Trophoblast cell (in vitro differentiated cells and primary cell): ENCODE measurements around the gene PTPRO.

Experiments used
- DNase-seq, 2 donors: peaks; one replicate each; pipeline ENCODE4 v3.0.0-alpha.2; 2016
- H2AFZ ChIP-seq: 2 replicates; pipeline ENCODE4 v1.6.1; 2013; ENCODE audit warnings: low read length, moderate library complexity, mild to moderate bottlenecking; ENCODE audit not compliant: insufficient read depth, poor library complexity
- H2AK5ac ChIP-seq: 2 replicates; pipeline ENCODE4 v1.6.1; 2013; ENCODE audit warnings: mild to moderate bottlenecking, low read length
- H2BK120ac ChIP-seq: 2 replicates; pipeline ENCODE4 v1.6.1; 2013; ENCODE audit warnings: low read length, mild to moderate bottlenecking, moderate library complexity; ENCODE audit not compliant: insufficient read depth, poor library complexity
- H2BK12ac ChIP-seq: 2 replicates; pipeline ENCODE4 v1.6.1; 2013; ENCODE audit warnings: mild to moderate bottlenecking, low read length, moderate library complexity
- H2BK5ac ChIP-seq: 2 replicates; pipeline ENCODE4 v1.6.1; 2013; ENCODE audit warnings: low read length, low read depth, moderate library complexity, mild to moderate bottlenecking; ENCODE audit not compliant: poor library complexity
- H3K14ac ChIP-seq: 2 replicates; pipeline ENCODE4 v1.6.1; 2013; ENCODE audit warnings: mild to moderate bottlenecking, low read length
- H3K18ac ChIP-seq: 2 replicates; pipeline ENCODE4 v1.6.1; 2013; ENCODE audit warnings: mild to moderate bottlenecking, low read length
- H3K23ac ChIP-seq: 2 replicates; pipeline ENCODE4 v1.6.1; 2013; ENCODE audit warnings: low read length
- H3K27ac ChIP-seq: 2 replicates; pipeline ENCODE4 v1.5.1; 2013; ENCODE audit warnings: low read depth, mild to moderate bottlenecking, inconsistent platforms, low read length, moderate library complexity
- H3K27me3 ChIP-seq: 2 replicates; pipeline ENCODE4 v1.6.1; 2013; ENCODE audit warnings: inconsistent platforms, mild to moderate bottlenecking, low read length, moderate library complexity; ENCODE audit not compliant: insufficient read depth
- H3K36me3 ChIP-seq, 2 experiments: 1 replicate in 1 of 2; 2 replicates in 1 of 2; pipeline ENCODE4 v1.6.1; 2013; ENCODE audit warnings: low read length in 2 of 2, mild to moderate bottlenecking in 2 of 2, moderate library complexity in 1 of 2; ENCODE audit not compliant: insufficient read depth in 2 of 2, control insufficient read depth in 1 of 2
- H3K4ac ChIP-seq: 2 replicates; pipeline ENCODE4 v1.6.1; 2013; ENCODE audit warnings: low read depth, mild to moderate bottlenecking, low read length, moderate library complexity
- H3K4me1 ChIP-seq, 2 experiments: 1 replicate in 1 of 2; 2 replicates in 1 of 2; pipeline ENCODE4 v1.6.1; 2013; ENCODE audit warnings: low read length in 2 of 2, mild to moderate bottlenecking in 2 of 2, moderate library complexity in 1 of 2; ENCODE audit not compliant: insufficient read depth in 2 of 2, control insufficient read depth in 1 of 2
- H3K4me2 ChIP-seq: 2 replicates; pipeline ENCODE4 v1.6.1; 2013; ENCODE audit warnings: inconsistent platforms, mild to moderate bottlenecking, low read length, moderate library complexity
- H3K4me3 ChIP-seq: 2 replicates; pipeline ENCODE4 v1.5.1; 2013; ENCODE audit warnings: mild to moderate bottlenecking, low read depth, low read length, inconsistent platforms
- H3K79me1 ChIP-seq: one replicate; pipeline ENCODE4 v1.6.1; 2013; ENCODE audit warnings: low read length
- H3K79me2 ChIP-seq: 2 replicates; pipeline ENCODE4 v1.6.1; 2013; ENCODE audit warnings: low read length, mild to moderate bottlenecking; ENCODE audit not compliant: control insufficient read depth, insufficient read depth, poor library complexity
- H3K9ac ChIP-seq: 2 replicates; pipeline ENCODE4 v1.6.1; 2013; ENCODE audit warnings: mild to moderate bottlenecking, low read length
- H3K9me3 ChIP-seq: 2 replicates; pipeline ENCODE4 v1.6.1; 2013; ENCODE audit warnings: low read depth, mild to moderate bottlenecking, control low read depth, inconsistent platforms, low read length; ENCODE audit not compliant: insufficient read depth
- H4K12ac ChIP-seq: 2 replicates; pipeline ENCODE4 v1.6.1; 2013; ENCODE audit warnings: low read depth, mild to moderate bottlenecking, low read length, moderate library complexity
- H4K8ac ChIP-seq: 2 replicates; pipeline ENCODE4 v1.6.1; 2013; ENCODE audit warnings: low read depth, mild to moderate bottlenecking, low read length, moderate library complexity
- H4K91ac ChIP-seq: one replicate; pipeline ENCODE4 v1.6.1; 2013; ENCODE audit warnings: low read depth, mild to moderate bottlenecking, low read length, moderate library complexity
- WGBS: extraction: QIAGEN DNeasy Blood & Tissue Kit; methylation state at CpG from one replicate; pipeline ENCODE4 v1.1.7; 2013; ENCODE audit warnings: missing lambda C conversion rate; ENCODE audit not compliant: insufficient read length, insufficient coverage; ENCODE audit errors: extremely low coverage; 5-methylcytosine and 5-hydroxymethylcytosine counted together

PTPRO gene

GRCh38 chr12:15584366-15585041 lies 262.2 kb downstream of the PTPRO start:
- Histone ChIP-seq H2BK5ac (no peak overlapping the region), H3K4me2 (no peak overlapping the region), H4K12ac (no peak overlapping the region), H4K91ac (no peak overlapping the region), H3K27me3 (no peaks in the 10 kb centered on the region), H3K79me2 (no peaks in the 10 kb centered on the region), H2BK120ac (no peak overlapping the region), H2AK5ac (no peak overlapping the region), H3K23ac (no peak overlapping the region), H2BK12ac (no peak overlapping the region), H3K18ac (no peak overlapping the region), H2AFZ (no peak overlapping the region), H3K79me1 (no peaks in the 10 kb centered on the region), H3K4me3 (no peak overlapping the region), H3K4ac (no peak overlapping the region), H3K4me1 (no peaks in the 10 kb centered on the region), H3K14ac (no peak overlapping the region), H3K27ac (no peak overlapping the region), H4K8ac (no peak overlapping the region), H3K36me3 (peaks cover 0 to 2% of the 10 kb centered on the region in 2 experiments), H3K9me3 (peaks cover 5% of the 10 kb centered on the region), H3K9ac (no peak overlapping the region)
- peak in 1 of 2 donors; percentile 44 for DNase-seq
- no CpG with 5 or more reads among the region's 3 CpGs for WGBS

DNA sequence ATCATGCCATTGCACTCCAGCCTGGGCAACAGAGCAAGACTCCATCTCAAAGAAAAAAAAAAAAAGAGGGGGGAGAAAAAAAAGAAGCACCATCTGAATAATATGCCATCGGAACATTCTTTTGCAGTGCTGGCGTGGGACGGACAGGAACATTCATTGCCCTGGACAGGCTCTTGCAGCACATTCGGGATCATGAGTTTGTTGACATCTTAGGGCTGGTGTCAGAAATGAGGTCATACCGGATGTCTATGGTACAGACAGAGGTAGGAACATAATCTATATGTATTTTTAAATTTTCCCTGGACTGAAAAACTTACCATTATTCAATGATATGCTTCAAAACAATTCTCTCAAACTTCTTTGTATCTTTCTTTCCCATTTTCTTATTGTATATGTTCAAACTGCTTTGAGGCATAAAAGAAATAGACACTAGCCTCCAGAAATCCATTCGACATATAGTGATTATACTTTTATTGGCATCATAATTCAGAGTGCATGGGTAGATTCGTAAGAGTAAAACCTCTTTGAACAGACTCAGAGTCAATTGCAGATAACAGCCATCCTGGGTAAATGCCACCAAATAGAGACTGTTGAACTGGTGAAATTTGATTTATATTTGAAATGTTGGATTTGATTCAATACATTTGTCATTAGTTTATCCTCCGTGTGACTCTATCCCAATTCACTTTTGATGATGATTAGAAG lies 267.2 kb downstream of the PTPRO start:
- Histone ChIP-seq H3K27ac (no peak overlapping the region), H3K9me3 (peaks cover 2% of the 10 kb centered on the region), H3K79me2 (no peaks in the 10 kb centered on the region), H3K27me3 (no peaks in the 10 kb centered on the region), H2AFZ (no peak overlapping the region), H3K79me1 (no peaks in the 10 kb centered on the region), H3K14ac (no peak overlapping the region), H4K8ac (no peak overlapping the region), H3K4me1 (no peaks in the 10 kb centered on the region), H2BK5ac (no peak overlapping the region), H3K23ac (no peak overlapping the region), H2BK120ac (no peak overlapping the region), H3K4ac (no peak overlapping the region), H3K4me3 (no peak overlapping the region), H3K18ac (no peak overlapping the region), H3K9ac (no peak overlapping the region), H2AK5ac (no peak overlapping the region), H3K4me2 (no peak overlapping the region), H4K12ac (no peak overlapping the region), H4K91ac (no peak overlapping the region), H2BK12ac (no peak overlapping the region), H3K36me3 (no peaks in the 10 kb centered on the region)
- DNase-seq, result no peak
- WGBS, result no CpG with 5 or more reads among the region's 8 CpGs

- H3K4me1 ChIP-seq, result no peaks in the 10 kb centered on the region
- peaks cover 2% of the 10 kb centered on the region for H3K9me3 ChIP-seq
- H2AK5ac ChIP-seq, result no peak overlapping the region
- no CpG with 5 or more reads among the region's 16 CpGs for whole genome bisulfite sequencing
- peak; percentile 46 to 81 for DNase-seq
- peak overlapping the region; percentile 50 for H3K4me2 ChIP-seq
- H3K79me1 ChIP-seq, result no peaks in the 10 kb centered on the region
- no peak overlapping the region for H3K18ac ChIP-seq
- H3K9ac ChIP-seq, result no peak overlapping the region
- no peak overlapping the region for H3K23ac ChIP-seq
- no peak overlapping the region for H4K91ac ChIP-seq
- no peaks in the 10 kb centered on the region for H3K27me3 ChIP-seq
- no peak overlapping the region for H4K8ac ChIP-seq
- no peak overlapping the region for H4K12ac ChIP-seq
- no peak overlapping the region for H2AFZ ChIP-seq
- H3K27ac ChIP-seq, result no peak overlapping the region
- no peak overlapping the region for H2BK5ac ChIP-seq
- no peak overlapping the region for H2BK12ac ChIP-seq
- H3K4me3 ChIP-seq, result no peak overlapping the region
- H3K14ac ChIP-seq, result no peak overlapping the region
- no peaks in the 10 kb centered on the region for H3K79me2 ChIP-seq
- H3K4ac ChIP-seq, result no peak overlapping the region
- H2BK120ac ChIP-seq, result no peak overlapping the region
- no peaks in the 10 kb centered on the region for H3K36me3 ChIP-seq
Observed at GRCh38 chr12:15590180-15590826, 268.0 kb downstream of the PTPRO start.

DNA sequence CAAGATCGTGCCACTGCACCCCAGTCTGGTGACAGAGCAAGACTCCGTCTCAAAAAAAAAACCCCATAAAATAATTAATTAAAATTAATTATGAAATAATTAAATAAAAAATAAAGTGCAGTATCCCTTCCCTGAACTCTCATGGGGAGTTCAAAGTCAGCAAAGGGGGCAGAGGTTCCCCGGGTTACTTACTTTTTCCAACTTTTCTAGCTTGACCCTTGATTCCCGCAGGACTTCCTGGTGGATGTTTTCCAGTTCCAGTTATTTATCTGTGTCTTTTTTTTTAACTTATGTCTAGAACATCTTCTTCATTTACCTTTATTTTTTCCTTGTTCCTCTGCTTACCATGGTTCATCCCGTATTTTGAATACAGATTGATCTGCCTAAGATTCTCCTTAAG lies 269.5 kb downstream of the PTPRO start:
- WGBS, result no CpG with 5 or more reads among the region's 5 CpGs

More for the DNA sequence above, 269.5 kb downstream of the PTPRO start:
- Histone ChIP-seq H3K9me3 (peaks cover 2% of the 10 kb centered on the region), H3K27ac (no peak overlapping the region), H4K12ac (no peak overlapping the region), H3K4me2 (no peak overlapping the region), H3K9ac (no peak overlapping the region), H3K4ac (no peak overlapping the region), H2BK5ac (no peak overlapping the region), H3K36me3 (no peaks in the 10 kb centered on the region), H2BK12ac (no peak overlapping the region), H3K4me3 (no peak overlapping the region), H3K14ac (no peak overlapping the region), H2AFZ (no peak overlapping the region), H4K8ac (no peak overlapping the region), H3K23ac (no peak overlapping the region), H2BK120ac (no peak overlapping the region), H3K79me1 (no peaks in the 10 kb centered on the region), H3K4me1 (no peaks in the 10 kb centered on the region), H4K91ac (no peak overlapping the region), H3K18ac (no peak overlapping the region), H3K27me3 (no peaks in the 10 kb centered on the region), H2AK5ac (no peak overlapping the region), H3K79me2 (no peaks in the 10 kb centered on the region)
- DNase-seq, result no peak
